ENCODE results near the gene GRM4.

Gene GRM4

DNA sequence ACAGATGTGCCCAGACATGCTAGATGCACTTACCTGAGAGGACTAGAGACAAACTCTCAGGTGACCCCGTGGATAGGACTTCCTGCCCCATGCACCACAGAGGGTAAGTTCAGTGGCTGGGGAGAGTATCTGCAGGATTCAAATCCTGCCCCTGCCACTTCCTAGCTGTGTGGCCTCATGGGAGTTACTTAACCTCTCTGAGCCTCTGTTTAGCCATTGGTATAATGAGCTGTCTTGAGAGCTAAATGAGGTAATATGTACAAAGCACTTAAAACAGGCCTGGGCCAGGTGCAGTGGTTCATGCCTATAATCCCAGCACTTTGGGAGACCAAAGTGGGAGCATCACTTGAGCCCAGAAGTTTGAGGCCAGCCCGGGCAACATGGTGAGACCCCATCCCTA, 59.3 kb downstream of the GRM4 start:
- Histone ChIP-seq H3K4me3 (ENCODE audit: low read length) (no peak overlapping the region), H3K27ac (ENCODE audit: low read length) (no peak overlapping the region), H3K9ac (ENCODE audit: low read depth, low read length) (no peak overlapping the region), H3K27me3 (ENCODE audit: insufficient read depth, low read length) (no peaks in the 10 kb centered on the region), H3K36me3 (ENCODE audit: insufficient read depth, low read depth, low read length) (no peaks in the 10 kb centered on the region), H3K4me1 (ENCODE audit: insufficient read depth, low read length) (no peaks in the 10 kb centered on the region), H3K9me3 (ENCODE audit: insufficient read depth, low read depth, low read length) (no peaks in the 10 kb centered on the region)

- no peaks in the 10 kb centered on the region for H3K9me3 ChIP-seq (ENCODE audit: insufficient read depth, low read depth, low read length)
- H3K27me3 ChIP-seq (ENCODE audit: insufficient read depth, low read length): no peaks in the 10 kb centered on the region
- no peak overlapping the region for H3K9ac ChIP-seq (ENCODE audit: low read depth, low read length)
- H3K4me1 ChIP-seq (ENCODE audit: insufficient read depth, low read length): no peaks in the 10 kb centered on the region
- H3K36me3 ChIP-seq (ENCODE audit: insufficient read depth, low read depth, low read length): no peaks in the 10 kb centered on the region
- H3K27ac ChIP-seq (ENCODE audit: low read length): no peak overlapping the region
- H3K4me3 ChIP-seq (ENCODE audit: low read length): no peak overlapping the region
These were observed 60.3 kb downstream of the GRM4 start for GRCh38 chr6:34085453-34086170.

DNA sequence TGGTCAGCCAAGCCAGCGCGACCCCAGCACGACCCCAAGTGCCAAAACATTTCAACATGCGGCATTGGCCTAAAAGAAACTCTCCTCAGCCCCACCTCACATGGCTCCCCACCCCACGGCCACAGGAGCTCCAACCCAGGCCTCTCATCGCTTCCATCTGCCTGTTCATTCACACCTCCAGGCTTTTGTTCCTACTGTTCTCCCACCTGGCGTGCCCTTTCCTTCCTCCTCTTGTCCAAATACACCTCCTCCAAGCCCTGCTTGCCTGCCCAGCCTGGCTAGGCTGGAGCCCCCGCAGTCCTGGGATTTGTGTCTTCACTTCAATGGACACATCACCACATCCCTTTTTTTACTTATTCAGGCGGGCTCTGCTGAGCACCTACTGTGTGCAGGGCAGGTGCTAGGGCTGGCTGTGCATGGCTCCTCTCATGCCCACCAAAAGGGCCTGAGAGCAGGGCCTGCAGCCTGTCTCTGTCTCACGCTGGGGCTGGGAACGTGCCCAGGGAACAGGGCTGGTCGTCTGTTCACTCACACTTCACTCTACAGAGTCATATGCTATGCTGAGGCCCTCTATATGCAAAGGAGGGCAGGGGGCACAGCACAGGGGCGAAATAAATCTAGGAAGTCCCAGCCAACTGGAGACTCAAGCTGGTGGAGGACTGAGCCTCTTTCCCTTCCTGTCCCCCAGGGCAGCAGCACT, 61.1 kb downstream of the GRM4 start:
- H3K9me3 ChIP-seq (ENCODE audit: insufficient read depth, low read depth, low read length): no peaks in the 10 kb centered on the region
- H3K9ac ChIP-seq (ENCODE audit: low read depth, low read length): no peak overlapping the region
- H3K4me1 ChIP-seq (ENCODE audit: insufficient read depth, low read length): no peaks in the 10 kb centered on the region
- no peak overlapping the region for H3K27ac ChIP-seq (ENCODE audit: low read length)
- H3K27me3 ChIP-seq (ENCODE audit: insufficient read depth, low read length): no peaks in the 10 kb centered on the region
- no peaks in the 10 kb centered on the region for H3K36me3 ChIP-seq (ENCODE audit: insufficient read depth, low read depth, low read length)
- no peak overlapping the region for H3K4me3 ChIP-seq (ENCODE audit: low read length)

DNA sequence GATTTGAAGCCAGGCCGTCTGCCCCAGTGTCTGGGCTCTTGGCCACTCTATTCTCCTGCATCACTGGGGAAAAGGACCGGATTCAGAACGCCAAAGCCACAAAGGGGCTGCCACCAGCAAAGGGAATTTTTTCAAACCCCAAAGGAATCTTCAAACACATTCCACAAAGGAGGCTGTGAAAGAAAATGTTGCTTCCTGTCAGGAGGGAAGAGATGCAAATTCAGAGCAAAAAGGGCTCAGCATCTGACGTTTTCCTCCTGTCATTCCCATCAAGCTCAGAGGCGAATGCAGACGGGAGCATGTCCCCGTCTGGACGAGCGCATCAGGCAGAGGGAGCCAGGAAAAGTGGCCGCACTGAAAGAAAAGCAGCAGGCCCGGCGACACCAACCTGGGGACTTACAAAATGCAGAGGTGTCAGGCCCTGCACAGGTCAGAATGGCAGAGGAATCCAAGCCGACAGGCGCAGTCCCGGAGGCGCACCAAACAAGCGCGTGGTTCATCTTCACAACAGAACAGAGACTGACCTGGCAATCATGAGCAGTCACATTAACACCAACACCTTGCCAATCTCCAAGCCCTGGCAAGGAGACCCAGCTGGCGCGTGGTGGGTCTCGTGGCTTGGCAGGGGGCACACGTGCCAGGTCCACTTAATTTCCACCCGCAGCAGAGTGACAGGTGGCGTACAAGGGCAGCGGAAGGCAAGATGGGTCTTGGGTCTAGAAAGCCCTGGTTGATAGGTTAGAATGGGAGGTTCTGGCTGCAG, 62.8 kb downstream of the GRM4 start:
- no peaks in the 10 kb centered on the region for H3K4me1 ChIP-seq (ENCODE audit: insufficient read depth, low read length)

GRCh38 chr6:34082348-34082747, 63.5 kb downstream of the GRM4 start:
- H3K36me3 ChIP-seq (ENCODE audit: insufficient read depth, low read depth, low read length): no peaks in the 10 kb centered on the region
- no peak overlapping the region for H3K9ac ChIP-seq (ENCODE audit: low read depth, low read length)
- no peaks in the 10 kb centered on the region for H3K27me3 ChIP-seq (ENCODE audit: insufficient read depth, low read length)
- H3K9me3 ChIP-seq (ENCODE audit: insufficient read depth, low read depth, low read length): no peaks in the 10 kb centered on the region
- no peak overlapping the region for H3K27ac ChIP-seq (ENCODE audit: low read length)
- no peaks in the 10 kb centered on the region for H3K4me1 ChIP-seq (ENCODE audit: insufficient read depth, low read length)
- no peak overlapping the region for H3K4me3 ChIP-seq (ENCODE audit: low read length)

More for the DNA sequence above, 62.8 kb downstream of the GRM4 start:
- no peaks in the 10 kb centered on the region for H3K9me3 ChIP-seq (ENCODE audit: insufficient read depth, low read depth, low read length)
- no peaks in the 10 kb centered on the region for H3K36me3 ChIP-seq (ENCODE audit: insufficient read depth, low read depth, low read length)
- H3K4me3 ChIP-seq (ENCODE audit: low read length): no peak overlapping the region
- H3K27ac ChIP-seq (ENCODE audit: low read length): no peak overlapping the region
- H3K27me3 ChIP-seq (ENCODE audit: insufficient read depth, low read length): no peaks in the 10 kb centered on the region
- H3K9ac ChIP-seq (ENCODE audit: low read depth, low read length): no peak overlapping the region; the same call in 1 of the 2 replicates

- no peaks in the 10 kb centered on the region for H3K9me3 ChIP-seq (ENCODE audit: insufficient read depth, low read depth, low read length)
- H3K4me3 ChIP-seq (ENCODE audit: low read length): no peak overlapping the region
- no peak overlapping the region for H3K27ac ChIP-seq (ENCODE audit: low read length)
- H3K4me1 ChIP-seq (ENCODE audit: insufficient read depth, low read length): peaks cover 6% of the 10 kb centered on the region; the same call in 1 of the 2 replicates
- no peaks in the 10 kb centered on the region for H3K27me3 ChIP-seq (ENCODE audit: insufficient read depth, low read length)
- H3K9ac ChIP-seq (ENCODE audit: low read depth, low read length): no peak overlapping the region
- H3K36me3 ChIP-seq (ENCODE audit: insufficient read depth, low read depth, low read length): no peaks in the 10 kb centered on the region
These were observed 65.5 kb downstream of the GRM4 start for GRCh38 chr6:34080357-34080756.

GRCh38 chr6:34079899-34080298, 66.0 kb downstream of the GRM4 start:
- Histone ChIP-seq H3K9me3 (ENCODE audit: insufficient read depth, low read depth, low read length) (no peaks in the 10 kb centered on the region), H3K27me3 (ENCODE audit: insufficient read depth, low read length) (no peaks in the 10 kb centered on the region), H3K9ac (ENCODE audit: low read depth, low read length) (no peak overlapping the region), H3K4me3 (ENCODE audit: low read length) (no peak overlapping the region), H3K4me1 (ENCODE audit: insufficient read depth, low read length) (peaks cover 6% of the 10 kb centered on the region; the same call in 1 of the 2 replicates), H3K36me3 (ENCODE audit: insufficient read depth, low read depth, low read length) (no peaks in the 10 kb centered on the region), H3K27ac (ENCODE audit: low read length) (no peak overlapping the region)

GRCh38 chr6:34075906-34076305, 70.0 kb downstream of the GRM4 start:
- H3K9ac ChIP-seq (ENCODE audit: low read depth, low read length): no peak overlapping the region
- H3K9me3 ChIP-seq (ENCODE audit: insufficient read depth, low read depth, low read length): no peaks in the 10 kb centered on the region
- H3K27ac ChIP-seq (ENCODE audit: low read length): no peak overlapping the region
- no peaks in the 10 kb centered on the region for H3K36me3 ChIP-seq (ENCODE audit: insufficient read depth, low read depth, low read length)
- no peaks in the 10 kb centered on the region for H3K27me3 ChIP-seq (ENCODE audit: insufficient read depth, low read length)
- no peak overlapping the region for H3K4me3 ChIP-seq (ENCODE audit: low read length)
- peaks cover 6% of the 10 kb centered on the region; the same call in 1 of the 2 replicates for H3K4me1 ChIP-seq (ENCODE audit: insufficient read depth, low read length)

DNA sequence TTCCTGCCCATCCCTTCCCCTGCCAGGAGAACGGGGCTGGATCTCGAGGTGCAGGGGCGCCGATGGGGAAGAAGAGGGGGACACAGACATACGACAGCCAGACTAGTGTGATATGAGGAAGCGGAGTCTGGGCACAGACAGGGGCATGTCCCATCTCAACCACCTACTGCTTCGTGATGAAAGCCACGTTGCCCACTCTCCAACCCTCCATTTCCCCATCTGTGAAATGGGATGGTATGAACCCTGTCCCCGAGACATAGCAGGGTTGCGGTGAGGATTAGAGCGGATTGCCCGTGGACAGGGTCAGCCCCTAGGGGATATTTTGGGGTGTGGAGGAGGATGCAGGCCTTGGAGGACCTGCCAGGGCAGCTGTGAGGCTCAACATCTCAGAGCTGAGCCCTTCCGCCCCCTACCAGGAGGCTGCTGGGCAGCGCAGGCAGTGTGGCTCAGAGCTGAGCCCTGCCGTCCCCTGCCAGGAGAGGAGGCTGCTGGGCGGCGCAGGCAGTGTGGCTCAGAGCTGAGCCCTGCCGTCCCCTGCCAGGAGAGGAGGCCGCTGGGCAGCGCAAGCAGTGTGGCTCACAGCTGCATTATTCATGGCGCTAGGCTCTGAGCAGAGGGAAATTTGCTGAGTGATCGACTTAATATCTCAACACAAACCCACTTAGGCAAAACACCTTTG, 71.7 kb downstream of the GRM4 start:
- H3K27me3 ChIP-seq (ENCODE audit: insufficient read depth, low read length): no peaks in the 10 kb centered on the region

DNA sequence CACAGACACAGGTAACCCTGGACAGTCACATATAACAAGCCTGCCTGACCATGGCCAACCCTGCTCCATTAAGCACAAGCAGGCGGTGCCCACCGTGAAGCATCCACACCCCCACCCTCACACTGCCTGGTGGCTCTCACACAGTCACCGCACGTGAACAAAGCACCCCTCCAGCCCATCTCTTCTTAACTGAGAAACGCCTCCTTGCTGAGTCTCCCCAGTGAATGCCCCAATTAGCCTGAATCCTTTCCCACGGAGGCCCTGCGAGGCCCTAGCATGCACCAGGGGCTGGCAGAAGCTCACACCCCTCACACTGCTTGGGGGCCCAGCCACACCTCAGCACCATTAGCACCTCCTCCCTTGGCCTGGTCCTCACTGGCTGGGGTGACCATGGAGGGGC, 72.3 kb downstream of the GRM4 start:
- Histone ChIP-seq H3K9me3 (ENCODE audit: insufficient read depth, low read depth, low read length) (no peaks in the 10 kb centered on the region), H3K27ac (ENCODE audit: low read length) (no peak overlapping the region), H3K27me3 (ENCODE audit: insufficient read depth, low read length) (no peaks in the 10 kb centered on the region), H3K4me1 (ENCODE audit: insufficient read depth, low read length) (peaks cover 7% of the 10 kb centered on the region; the same call in 1 of the 2 replicates), H3K9ac (ENCODE audit: low read depth, low read length) (no peak overlapping the region), H3K4me3 (ENCODE audit: low read length) (no peak overlapping the region), H3K36me3 (ENCODE audit: insufficient read depth, low read depth, low read length) (no peaks in the 10 kb centered on the region)

More for the DNA sequence above, 71.7 kb downstream of the GRM4 start:
- Histone ChIP-seq H3K9ac (ENCODE audit: low read depth, low read length) (no peak overlapping the region), H3K4me1 (ENCODE audit: insufficient read depth, low read length) (peaks cover 6% of the 10 kb centered on the region; the same call in 1 of the 2 replicates), H3K36me3 (ENCODE audit: insufficient read depth, low read depth, low read length) (no peaks in the 10 kb centered on the region), H3K4me3 (ENCODE audit: low read length) (no peak overlapping the region), H3K9me3 (ENCODE audit: insufficient read depth, low read depth, low read length) (no peaks in the 10 kb centered on the region), H3K27ac (ENCODE audit: low read length) (no peak overlapping the region)

DNA sequence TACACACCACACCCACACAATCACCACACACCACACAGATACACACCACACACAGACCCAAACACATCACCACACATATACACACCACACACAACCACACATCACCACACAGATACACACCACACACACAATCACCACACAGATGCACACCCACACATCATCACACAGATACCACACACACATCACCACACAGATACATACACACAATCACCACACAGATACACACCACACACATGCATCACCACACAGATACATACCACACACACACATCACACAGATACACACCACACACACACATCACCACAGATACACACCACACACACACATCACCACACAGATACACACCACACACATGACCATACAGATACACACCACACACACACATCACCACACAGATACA, 73.2 kb downstream of the GRM4 start:
- Histone ChIP-seq H3K9me3 (ENCODE audit: insufficient read depth, low read depth, low read length) (no peaks in the 10 kb centered on the region), H3K27me3 (ENCODE audit: insufficient read depth, low read length) (no peaks in the 10 kb centered on the region), H3K4me1 (ENCODE audit: insufficient read depth, low read length) (peaks cover 11% of the 10 kb centered on the region; the same call in 1 of the 2 replicates), H3K4me3 (ENCODE audit: low read length) (no peak overlapping the region), H3K9ac (ENCODE audit: low read depth, low read length) (no peak overlapping the region), H3K36me3 (ENCODE audit: insufficient read depth, low read depth, low read length) (no peaks in the 10 kb centered on the region), H3K27ac (ENCODE audit: low read length) (no peak overlapping the region)

All from iPS-20b (cell line).